ENCODE data around the gene MTA2. TPM values are rescaled to one million over a fixed set of nuclear protein-coding genes. Genes with fewer than 3 reads are reported as not detected.
A peak's percentile ranks its signal among the peaks of the same experiment; 100 is the strongest.
"Not testable (repeated sequence)": the region's sequence is repeated elsewhere in the genome, so short reads cannot be mapped to it uniquely, and the experiment has no call there.

The MTA2 gene
- total RNA-seq, 3 donors from 2014 or later: 61.3 to 92.8 (median 85.5) TPM

GRCh38 chr11:62621027-62621566 lies 19.4 kb upstream of the MTA2 start:
- TF ChIP-seq POLR2AphosphoS5 (IDR thresholded peaks at IDR 0.05) (no peak), POLR2A (IDR thresholded peaks at IDR 0.05) (no peak), CTCF (IDR thresholded peaks at IDR 0.05) (no peak)
- Histone ChIP-seq H3K27me3 (no peaks in the 10 kb centered on the region), H3K9me3 (no peaks in the 10 kb centered on the region), H3K4me3 (peak overlapping the region; percentile 60 to 92 (median 81)), H3K27ac (peak overlapping the region; percentile 88 to 91), H3K36me3 (peaks cover 4% of the 10 kb centered on the region), H3K4me1 (peaks cover 3 to 7% of the 10 kb centered on the region in 2 donors)
- no peak for DNase-seq (ENCODE audit: low spot score in 2 of 2)
- intact Hi-C loops (cut with DNase I; ENCODE audit: low total_unique reads): no loop called here

GRCh38 chr11:62616957-62617356 lies 15.3 kb upstream of the MTA2 start:
- H3K27me3 ChIP-seq; H3K9me3 ChIP-seq; intact Hi-C loops (cut with DNase I; ENCODE audit: low total_unique reads); DNase-seq (ENCODE audit: low spot score in 2 of 2); H3K4me3 ChIP-seq; H3K27ac ChIP-seq; H3K4me1 ChIP-seq; H3K36me3 ChIP-seq: not testable (repeated sequence)

GRCh38 chr11:62615521-62615920 lies 13.9 kb upstream of the MTA2 start:
- TF ChIP-seq POLR2AphosphoS5 (IDR thresholded peaks at IDR 0.05): no peak
- no peak for TF ChIP-seq POLR2A (IDR thresholded peaks at IDR 0.05)
- TF ChIP-seq CTCF (IDR thresholded peaks at IDR 0.05): no peak
- Histone ChIP-seq H3K4me3 (no peak overlapping the region), H3K4me1 (peaks cover 7 to 14% of the 10 kb centered on the region in 2 donors), H3K9me3 (no peaks in the 10 kb centered on the region), H3K27me3 (no peaks in the 10 kb centered on the region), H3K36me3 (no peaks in the 10 kb centered on the region), H3K27ac (no peak overlapping the region)
- intact Hi-C loops (cut with DNase I; ENCODE audit: low total_unique reads): no loop called here
- no peak for DNase-seq (ENCODE audit: low spot score in 2 of 2)

GRCh38 chr11:62614275-62614674 lies 12.6 kb upstream of the MTA2 start:
- H3K9me3 ChIP-seq: no peaks in the 10 kb centered on the region
- DNase-seq (ENCODE audit: low spot score in 2 of 2): no peak
- H3K4me3 ChIP-seq: no peak overlapping the region
- TF ChIP-seq CTCF (IDR thresholded peaks at IDR 0.05): no peak
- no peak for TF ChIP-seq POLR2AphosphoS5 (IDR thresholded peaks at IDR 0.05)
- no peak for TF ChIP-seq POLR2A (IDR thresholded peaks at IDR 0.05)
- intact Hi-C loops (cut with DNase I; ENCODE audit: low total_unique reads): no loop called here
- peak overlapping the region; percentile 97 to 99 for H3K27ac ChIP-seq
- H3K4me1 ChIP-seq: peaks cover 7% of the 10 kb centered on the region in 2 donors
- no peaks in the 10 kb centered on the region for H3K27me3 ChIP-seq
- H3K36me3 ChIP-seq: no peaks in the 10 kb centered on the region

- DNase-seq (ENCODE audit: low spot score in 2 of 2): peak in 1 of 2 donors; percentile 63
- intact Hi-C loops (cut with DNase I; ENCODE audit: low total_unique reads): no loop called here
- peak overlapping the region; percentile 97 to 99 for H3K27ac ChIP-seq
- H3K4me1 ChIP-seq: peaks cover 7% of the 10 kb centered on the region in 2 donors
- no peak for TF ChIP-seq CTCF (IDR thresholded peaks at IDR 0.05)
- no peak for TF ChIP-seq POLR2AphosphoS5 (IDR thresholded peaks at IDR 0.05)
- TF ChIP-seq POLR2A (IDR thresholded peaks at IDR 0.05): no peak
- no peaks in the 10 kb centered on the region for H3K36me3 ChIP-seq
- no peaks in the 10 kb centered on the region for H3K9me3 ChIP-seq
- peak overlapping the region; percentile 73 to 85 (median 85) for H3K4me3 ChIP-seq
- no peaks in the 10 kb centered on the region for H3K27me3 ChIP-seq
Measured at GRCh38 chr11:62613291-62613778, 11.7 kb upstream of the MTA2 start.
